ENCODE measurements around the gene OR4D10. TPM values are rescaled to one million over a fixed set of nuclear protein-coding genes. Genes with fewer than 3 reads are reported as not detected.

OR4D10 gene
- polyA plus RNA-seq, 1 of the 3 experiments (the other 2 are of a cell fraction), result not detected

DNA sequence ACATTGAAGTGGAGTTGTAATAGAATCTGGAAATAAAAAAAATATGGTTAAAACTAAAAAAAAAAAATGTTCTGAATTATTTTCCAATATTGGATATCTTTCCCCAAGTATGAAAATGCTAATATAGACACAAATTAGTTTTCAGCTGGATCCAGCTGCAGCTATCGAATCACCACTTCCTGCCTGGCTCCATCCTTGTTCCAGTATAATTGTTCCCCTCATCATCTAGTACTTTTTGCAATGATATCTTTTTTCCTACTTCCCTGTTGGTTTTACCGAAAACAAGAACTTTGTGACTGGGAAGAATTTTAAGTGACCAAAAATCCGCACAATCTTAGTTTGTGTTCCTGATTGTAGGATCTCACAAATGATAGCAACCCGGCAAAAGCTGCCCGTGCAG lies 47.6 kb downstream of the OR4D10 start:
- H3K9ac ChIP-seq, result no peak overlapping the region
- no peak overlapping the region for H3K4me2 ChIP-seq
- no peaks in the 10 kb centered on the region for H3K36me3 ChIP-seq (replicated peaks in 1 of 2; ENCODE audit: control insufficient read depth in 1 of 2, insufficient read depth in 2 of 2, low read length in 1 of 2)
- no peaks in the 10 kb centered on the region for H3F3A ChIP-seq (replicated peaks; ENCODE audit: insufficient read depth)
- peaks cover 51% of the 10 kb centered on the region; the same call in 1 of the 2 replicates for H3K27me3 ChIP-seq (ENCODE audit: insufficient read depth)
- no peak overlapping the region for H3K4me3 ChIP-seq (ENCODE audit: low read depth in 2 of 2, low read length in 1 of 2)
- ChIA-PET POLR2A (no interaction called here), CTCF (interaction anchor here (2.3 kb wide), 1 partner anchor 16 kb away, joined by 6 read pairs; no protein-coding TSS in a partner anchor)
- 19% methylated on average over 5 of the region's 5 CpGs for WGBS (ENCODE audit: low lambda C conversion rate)
- H3K4me1 ChIP-seq (ENCODE audit: control insufficient read depth in 1 of 2, insufficient read depth in 2 of 2, low read depth in 1 of 2, low read length in 1 of 2), result no peaks in the 10 kb centered on the region
- no peaks in the 10 kb centered on the region for H3K9me2 ChIP-seq
- TF ChIP-seq RAD21 (IDR thresholded peaks at IDR 0.05; ENCODE audit: low read length) (no peak), FOXM1 (IDR thresholded peaks at IDR 0.05; ENCODE audit: low read depth) (no peak), YY1 (IDR thresholded peaks at IDR 0.05; ENCODE audit: low read depth) (no peak), MEF2A (IDR thresholded peaks at IDR 0.05; ENCODE audit: borderline replicate concordance, low read depth) (no peak), FOXJ3 (CRISPR knock-in tag; IDR thresholded peaks at IDR 0.05) (no peak)
- TF ChIP-seq, protein P1, sequence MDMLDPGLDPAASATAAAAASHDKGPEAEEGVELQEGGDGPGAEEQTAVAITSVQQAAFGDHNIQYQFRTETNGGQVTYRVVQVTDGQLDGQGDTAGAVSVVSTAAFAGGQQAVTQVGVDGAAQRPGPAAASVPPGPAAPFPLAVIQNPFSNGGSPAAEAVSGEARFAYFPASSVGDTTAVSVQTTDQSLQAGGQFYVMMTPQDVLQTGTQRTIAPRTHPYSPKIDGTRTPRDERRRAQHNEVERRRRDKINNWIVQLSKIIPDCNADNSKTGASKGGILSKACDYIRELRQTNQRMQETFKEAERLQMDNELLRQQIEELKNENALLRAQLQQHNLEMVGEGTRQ (IDR thresholded peaks at IDR 0.05; ENCODE audit: borderline replicate concordance, low read depth, low read length), result no peak
- no peak for DNase-seq
- H4K20me1 ChIP-seq (ENCODE audit: insufficient read depth), result no peaks in the 10 kb centered on the region
- H3K9me3 ChIP-seq, result no peaks in the 10 kb centered on the region
- no peak overlapping the region for H2AFZ ChIP-seq (ENCODE audit: low read depth)
- no peaks in the 10 kb centered on the region for H3K79me2 ChIP-seq (ENCODE audit: insufficient read depth)
- no peak overlapping the region for H3K27ac ChIP-seq (ENCODE audit: low read depth in 2 of 2, low read length in 1 of 2)

- no peaks in the 10 kb centered on the region for H3K36me3 ChIP-seq (replicated peaks in 1 of 2; ENCODE audit: control insufficient read depth in 1 of 2, insufficient read depth in 2 of 2, low read length in 1 of 2)
- no peaks in the 10 kb centered on the region for H3K79me2 ChIP-seq (ENCODE audit: insufficient read depth)
- WGBS (ENCODE audit: low lambda C conversion rate), result 0% methylated on average over 1 of the region's 1 CpG
- no peaks in the 10 kb centered on the region for H3K9me3 ChIP-seq
- POLR2A ChIA-PET, result no interaction called here
- no peaks in the 10 kb centered on the region for H4K20me1 ChIP-seq (ENCODE audit: insufficient read depth)
- no peak overlapping the region for H3K4me2 ChIP-seq
- no peak overlapping the region for H3K9ac ChIP-seq
- H3K27me3 ChIP-seq (ENCODE audit: insufficient read depth), result peaks cover 43% of the 10 kb centered on the region; the same call in 1 of the 2 replicates
- H3F3A ChIP-seq (replicated peaks; ENCODE audit: insufficient read depth), result no peaks in the 10 kb centered on the region
- CTCF ChIA-PET, result no interaction called here
- no peak for TF ChIP-seq SIN3A (IDR thresholded peaks at IDR 0.05; ENCODE audit: borderline replicate concordance, low read depth, low read length)
- TF ChIP-seq RXRA (IDR thresholded peaks at IDR 0.05; ENCODE audit: borderline replicate concordance, low read depth), result no peak
- H2AFZ ChIP-seq (ENCODE audit: low read depth), result no peak overlapping the region
- no peak for DNase-seq
- no peak overlapping the region for H3K27ac ChIP-seq (ENCODE audit: low read depth in 2 of 2, low read length in 1 of 2)
- H3K4me3 ChIP-seq (ENCODE audit: low read depth in 2 of 2, low read length in 1 of 2), result no peak overlapping the region
- no peaks in the 10 kb centered on the region for H3K9me2 ChIP-seq
- no peaks in the 10 kb centered on the region for H3K4me1 ChIP-seq (ENCODE audit: control insufficient read depth in 1 of 2, insufficient read depth in 2 of 2, low read depth in 1 of 2, low read length in 1 of 2)
These were observed 50.4 kb downstream of the OR4D10 start for GRCh38 chr11:59523541-59523940.

DNA sequence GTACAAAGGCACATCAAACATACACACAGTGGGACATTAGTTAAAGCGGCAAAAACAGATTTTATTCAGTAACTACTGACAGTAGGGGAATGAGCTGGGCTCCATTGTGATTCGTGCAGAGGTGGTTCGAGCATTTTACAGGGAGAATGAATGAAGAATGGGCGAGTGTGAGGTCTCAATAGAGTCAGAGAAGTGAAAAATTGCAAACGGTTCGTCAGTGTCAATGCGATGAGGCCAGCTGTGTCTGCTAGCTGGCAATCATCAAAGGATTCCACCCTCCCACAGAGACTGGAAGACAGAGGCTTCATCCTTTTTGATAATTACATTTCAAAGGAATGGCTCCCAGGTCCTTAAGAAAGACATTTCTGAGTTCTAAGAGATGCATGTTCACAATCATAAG lies 55.6 kb downstream of the OR4D10 start:
- DNase-seq, result no peak
- 54% methylated on average over 7 of the region's 7 CpGs for WGBS (ENCODE audit: low lambda C conversion rate)
- Histone ChIP-seq H3F3A (replicated peaks; ENCODE audit: insufficient read depth) (no peaks in the 10 kb centered on the region), H3K4me1 (ENCODE audit: control insufficient read depth in 1 of 2, insufficient read depth in 2 of 2, low read depth in 1 of 2, low read length in 1 of 2) (no peaks in the 10 kb centered on the region), H4K20me1 (ENCODE audit: insufficient read depth) (no peaks in the 10 kb centered on the region), H3K4me2 (no peak overlapping the region), H2AFZ (ENCODE audit: low read depth) (no peak overlapping the region), H3K79me2 (ENCODE audit: insufficient read depth) (no peaks in the 10 kb centered on the region), H3K9me3 (no peaks in the 10 kb centered on the region), H3K9me2 (no peaks in the 10 kb centered on the region), H3K36me3 (replicated peaks in 1 of 2; ENCODE audit: control insufficient read depth in 1 of 2, insufficient read depth in 2 of 2, low read length in 1 of 2) (no peaks in the 10 kb centered on the region), H3K27me3 (ENCODE audit: insufficient read depth) (peaks cover 12% of the 10 kb centered on the region; the same call in 1 of the 2 replicates), H3K4me3 (ENCODE audit: low read depth in 2 of 2, low read length in 1 of 2) (no peak overlapping the region), H3K27ac (ENCODE audit: low read depth in 2 of 2, low read length in 1 of 2) (no peak overlapping the region), H3K9ac (no peak overlapping the region)
- ChIA-PET POLR2A (no interaction called here), CTCF (interaction anchor here (1.0 to 2.9 kb wide), 2 partner anchors 9 to 141 kb away, joined by 4 to 16 read pairs; partner anchors contain the start of gene PATL1)
- TF ChIP-seq MEF2A (IDR thresholded peaks at IDR 0.05; ENCODE audit: borderline replicate concordance, low read depth) (no peak), NFIC (IDR thresholded peaks at IDR 0.05; ENCODE audit: borderline replicate concordance) (no peak), YY1 (IDR thresholded peaks at IDR 0.05; ENCODE audit: low read depth) (no peak), RXRA (IDR thresholded peaks at IDR 0.05; ENCODE audit: borderline replicate concordance, low read depth) (no peak), GATA2 (CRISPR knock-in tag; IDR thresholded peaks at IDR 0.05) (no peak), CHD2 (IDR thresholded peaks at IDR 0.05; ENCODE audit: low read length, partially characterized antibody) (no peak), ELF1 (IDR thresholded peaks at IDR 0.05) (no peak), TCF12 (IDR thresholded peaks at IDR 0.05) (no peak), TEAD4 (IDR thresholded peaks at IDR 0.05; ENCODE audit: borderline replicate concordance, insufficient read depth) (no peak), FOXM1 (IDR thresholded peaks at IDR 0.05; ENCODE audit: low read depth) (no peak), IRF3 (IDR thresholded peaks at IDR 0.05; ENCODE audit: low read depth, low read length) (no peak), SIN3A (IDR thresholded peaks at IDR 0.05; ENCODE audit: borderline replicate concordance, low read depth, low read length) (no peak)
- TF ChIP-seq, protein P2, sequence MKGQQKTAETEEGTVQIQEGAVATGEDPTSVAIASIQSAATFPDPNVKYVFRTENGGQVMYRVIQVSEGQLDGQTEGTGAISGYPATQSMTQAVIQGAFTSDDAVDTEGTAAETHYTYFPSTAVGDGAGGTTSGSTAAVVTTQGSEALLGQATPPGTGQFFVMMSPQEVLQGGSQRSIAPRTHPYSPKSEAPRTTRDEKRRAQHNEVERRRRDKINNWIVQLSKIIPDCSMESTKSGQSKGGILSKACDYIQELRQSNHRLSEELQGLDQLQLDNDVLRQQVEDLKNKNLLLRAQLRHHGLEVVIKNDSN (IDR thresholded peaks at IDR 0.05; ENCODE audit: borderline replicate concordance, low read depth), result no peak
